Stimulated activated CD8-positive, alpha-beta memory T cell treated with anti-CD3 and anti-CD28 coated beads, Interleukin-12 subunit alpha, Interleukin-12 subunit beta, amount 100 ng/mL, for 4 hours (primary cell): ENCODE measurements around the gene POM121L2.

Experiments
- DNase-seq: peaks from one replicate; pipeline ENCODE4 v3.0.0-alpha.2; 2020; ENCODE audit warnings: low read depth

Gene POM121L2

DNA sequence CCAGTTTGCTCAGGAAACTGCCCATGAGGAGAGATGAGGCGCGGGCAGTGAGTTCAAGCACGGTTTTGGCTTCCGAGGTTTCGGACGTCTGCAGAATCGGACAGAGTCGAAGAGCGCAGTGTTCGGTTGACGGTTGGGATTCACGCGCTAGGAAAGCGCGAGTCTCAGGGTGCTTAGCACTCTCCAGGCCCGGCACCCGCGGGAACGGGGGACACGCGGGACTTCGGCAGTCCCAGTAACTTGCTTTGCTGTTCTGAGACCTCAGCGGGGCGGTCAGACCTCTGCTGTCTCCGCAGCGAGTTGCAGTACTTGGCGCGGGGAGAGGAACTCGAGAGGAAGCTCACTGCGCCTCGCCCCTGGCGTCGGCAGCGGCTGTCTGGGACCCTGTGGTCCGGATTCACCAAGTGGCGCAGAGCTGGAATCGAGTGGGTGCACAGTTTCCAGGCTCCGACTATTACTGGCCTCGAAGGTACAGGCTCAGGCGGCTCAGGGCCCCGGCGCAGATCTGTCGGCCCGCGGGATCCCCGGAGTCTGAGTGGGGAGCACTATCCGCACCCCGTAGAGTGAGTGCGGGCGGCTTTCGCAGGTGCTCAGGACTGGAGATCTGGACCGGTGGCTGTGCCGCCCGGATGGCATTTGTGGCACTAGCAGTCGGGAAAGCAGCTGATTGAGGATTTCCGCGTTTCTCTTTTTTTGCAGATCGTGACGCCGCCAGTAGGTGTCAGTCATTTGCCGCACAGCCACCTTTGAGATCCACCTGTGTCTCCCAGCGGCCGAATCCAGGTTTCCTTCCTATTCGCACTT lies at the start of gene POM121L2:
TSS of gene POM121L2 (minus strand) at position 128 of the 804 bp plus-strand sequence. CDS start at position 25, 103 bp downstream.
- DNase-seq: peak; percentile 23

GRCh38 chr6:27359231-27359630 lies 47.2 kb upstream of the POM121L2 start:
- no peak for DNase-seq

DNA sequence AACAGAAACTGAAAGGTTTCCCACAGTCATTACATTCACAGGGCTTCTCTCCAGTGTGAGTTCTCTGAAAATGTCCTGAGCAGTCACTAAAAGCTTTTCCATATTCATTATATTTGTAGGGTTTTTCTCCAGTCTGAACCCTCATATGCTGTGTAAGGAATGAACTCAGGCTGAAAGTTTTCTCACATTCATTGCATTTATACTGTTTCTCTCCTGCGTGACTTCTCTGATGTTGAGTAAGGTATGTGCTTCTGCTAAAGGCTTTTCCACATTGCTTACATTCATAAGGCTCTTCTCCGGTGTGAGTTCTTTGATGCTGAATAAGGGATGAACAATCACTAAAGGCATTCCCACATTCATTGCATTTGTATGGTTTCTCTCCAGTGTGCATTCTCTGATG lies 46.7 kb upstream of the POM121L2 start:
- DNase-seq: no peak

DNA sequence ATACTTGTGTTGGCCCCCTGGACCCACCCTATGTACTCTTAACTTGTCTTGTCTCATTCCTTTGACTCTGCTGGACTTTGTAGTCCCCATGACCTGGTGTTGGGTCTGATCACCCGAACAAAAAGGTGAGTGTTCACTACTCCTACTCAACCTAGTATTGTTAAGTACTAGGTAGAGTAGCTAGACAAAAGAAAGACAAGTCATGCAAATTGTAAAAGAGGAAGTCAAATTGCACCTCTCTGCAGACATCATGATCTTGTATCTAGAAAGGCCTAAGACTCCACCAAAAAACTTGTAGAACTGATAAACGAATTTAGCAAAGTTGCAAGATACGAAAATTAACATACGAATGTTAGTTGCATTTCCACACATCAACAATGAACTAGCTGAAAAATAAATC lies 40.8 kb upstream of the POM121L2 start:
- no peak for DNase-seq

DNA sequence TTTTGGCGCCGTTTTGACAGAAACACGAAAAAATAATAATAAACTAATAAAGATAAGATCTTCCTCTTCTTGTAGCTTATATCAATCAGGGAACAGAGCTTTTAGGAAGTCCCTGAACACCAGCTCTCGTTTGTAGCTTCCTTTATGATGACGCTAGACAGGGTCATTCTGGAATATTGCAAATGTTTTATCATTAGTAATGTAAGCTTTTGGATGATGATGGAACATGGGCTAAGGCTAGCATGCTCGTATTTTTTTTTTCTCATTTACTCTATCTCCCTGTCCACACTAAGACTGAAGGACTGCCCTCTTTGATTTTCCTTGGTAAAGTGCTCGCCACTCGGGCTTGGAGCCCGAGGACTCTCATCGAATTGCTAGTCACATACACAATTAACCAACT lies 22.1 kb upstream of the POM121L2 start:
- no peak for DNase-seq

- no peak for DNase-seq
Measured at GRCh38 chr6:27333642-27334040, 21.6 kb upstream of the POM121L2 start.

- peak; percentile 4 for DNase-seq
Measured at GRCh38 chr6:27332692-27333641, 20.9 kb upstream of the POM121L2 start.

GRCh38 chr6:27327023-27327738 lies 15.1 kb upstream of the POM121L2 start:
- no peak for DNase-seq

DNA sequence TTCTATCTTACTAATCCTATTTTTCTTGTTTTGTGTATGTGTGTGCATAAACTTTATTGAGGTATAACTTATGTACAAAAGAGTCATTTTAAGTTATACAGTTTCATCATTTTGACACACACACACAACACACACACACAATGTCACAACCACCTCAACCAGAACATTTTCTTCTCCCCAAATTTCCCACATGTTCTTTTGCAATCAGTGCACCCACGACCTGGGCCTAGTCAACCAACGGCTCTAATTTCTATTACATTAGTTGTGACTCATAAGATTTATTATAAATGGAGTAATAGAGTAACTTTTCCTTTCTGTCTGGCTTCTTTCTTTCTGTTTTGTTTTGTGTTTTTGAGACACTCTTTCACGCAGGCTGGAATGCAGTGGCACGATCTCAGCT lies 9.8 kb upstream of the POM121L2 start:
- no peak for DNase-seq

DNA sequence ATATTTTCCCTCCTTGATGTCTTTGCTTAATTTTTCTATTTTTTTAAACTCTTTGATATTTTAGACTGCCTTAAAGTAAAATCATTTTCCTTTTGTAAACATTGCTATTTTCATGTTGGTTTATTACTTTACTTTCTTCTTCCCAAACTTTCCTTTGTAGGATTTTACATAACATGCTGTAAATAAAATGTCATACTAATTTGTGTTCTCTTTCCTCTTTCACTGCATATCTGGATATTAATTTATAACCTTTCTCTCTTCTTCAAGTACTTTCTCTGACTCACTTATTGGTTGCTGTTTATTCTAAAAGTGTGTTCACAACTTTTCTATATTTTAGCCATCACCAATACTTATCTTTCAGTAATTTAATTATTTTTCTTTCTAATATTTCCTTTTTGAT lies 9.3 kb upstream of the POM121L2 start:
- no peak for DNase-seq

DNA sequence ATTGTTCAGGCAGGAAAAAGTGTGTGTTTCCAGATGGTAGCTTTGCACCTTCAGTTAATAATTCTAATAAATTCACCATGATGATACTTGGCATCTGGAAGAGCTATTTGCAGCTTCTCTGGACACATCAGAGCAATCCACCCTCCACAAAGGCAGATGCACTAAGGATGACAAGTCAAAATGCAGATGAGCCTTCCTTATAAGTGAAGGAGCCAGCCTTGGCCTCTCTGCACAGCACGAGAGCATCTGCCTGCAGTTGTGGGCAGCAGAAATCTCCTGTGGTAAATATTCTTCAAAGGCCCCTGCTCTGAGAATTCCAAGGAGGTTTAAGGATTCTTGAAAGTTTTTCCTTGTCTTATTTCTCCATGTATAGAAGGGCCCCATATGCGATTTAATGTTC lies 6.9 kb upstream of the POM121L2 start:
- DNase-seq: no peak

DNA sequence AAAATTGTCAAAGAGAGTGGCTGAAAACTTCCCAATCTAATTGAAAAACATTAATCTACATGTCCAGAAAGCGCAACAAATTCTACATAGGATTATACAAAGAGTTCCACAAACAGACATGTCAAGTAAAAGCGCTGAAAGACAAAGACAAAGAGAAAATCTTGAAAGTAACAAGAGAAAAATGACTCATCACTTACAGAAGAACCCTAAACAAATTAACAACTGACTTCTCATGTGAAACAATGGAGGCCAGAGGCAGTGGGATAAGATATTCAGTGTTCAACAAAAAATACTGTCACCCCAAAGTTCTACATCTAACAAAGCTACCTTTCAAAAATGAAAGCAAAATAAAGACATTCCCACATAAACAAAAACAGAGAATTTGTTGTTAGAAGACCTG lies 2.0 kb upstream of the POM121L2 start:
- no peak for DNase-seq

- no peak for DNase-seq
Measured at GRCh38 chr6:27312950-27313271, 838 bp upstream of the POM121L2 start.

DNA sequence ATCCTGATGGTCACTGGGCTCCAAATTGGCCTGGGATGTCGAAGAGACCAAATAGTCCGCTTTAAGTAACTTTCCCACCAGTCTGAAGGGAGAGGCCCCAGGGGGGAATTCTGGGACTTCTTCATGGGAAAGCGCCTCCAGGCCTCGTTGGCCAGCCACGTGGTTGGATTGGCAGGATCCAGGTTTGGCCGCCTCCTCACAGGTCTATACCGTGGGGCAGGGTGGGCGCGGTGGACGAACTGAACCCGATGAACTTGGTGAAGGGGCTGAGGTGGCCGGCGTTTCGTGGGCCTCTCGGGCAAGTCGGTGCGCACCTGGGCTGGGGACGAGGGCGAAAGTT lies 297 bp downstream of the POM121L2 start:
- DNase-seq: no peak

GRCh38 chr6:27303613-27304272 lies 8.3 kb downstream of the POM121L2 start:
- DNase-seq: no peak

DNA sequence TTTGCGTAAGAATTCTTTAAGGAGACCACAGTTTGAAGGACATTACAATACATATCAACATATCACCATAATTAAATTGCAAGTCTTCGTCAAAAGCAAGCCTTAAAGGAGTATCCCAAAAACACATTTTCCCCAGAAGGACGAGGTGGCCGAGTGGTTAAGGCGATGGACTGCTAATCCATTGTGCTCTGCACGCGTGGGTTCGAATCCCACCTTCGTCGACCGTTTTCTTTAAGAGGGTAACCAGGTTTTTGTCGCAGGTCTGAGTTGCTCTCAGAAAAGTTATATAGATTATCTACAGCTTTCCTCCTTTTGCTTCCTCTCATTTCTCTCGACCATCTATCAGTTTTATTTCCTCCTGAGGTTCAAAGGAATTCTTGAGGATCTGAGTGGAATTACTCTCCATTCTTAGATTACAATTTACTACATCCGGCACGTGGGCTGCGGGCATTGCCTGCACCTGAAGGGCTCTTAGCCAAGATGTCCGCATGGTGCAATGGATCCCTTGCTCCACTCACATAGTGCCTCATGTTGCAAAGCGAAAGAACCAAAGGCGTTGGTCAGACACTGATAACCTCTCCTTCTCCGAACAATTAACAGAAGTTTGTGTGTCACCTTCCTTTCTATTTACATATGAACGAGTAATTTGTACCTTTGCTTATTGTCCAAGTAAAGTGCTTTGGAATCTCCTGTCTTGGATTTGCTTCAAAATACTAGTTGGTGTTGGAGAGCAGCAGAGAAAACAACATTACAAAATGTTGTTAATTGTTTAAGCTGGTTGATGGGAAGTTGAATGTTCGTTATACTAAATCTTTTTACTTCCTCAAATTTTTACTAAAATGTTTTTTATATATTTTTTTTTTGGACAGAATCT lies 14.0 kb downstream of the POM121L2 start:
- DNase-seq: no peak

DNA sequence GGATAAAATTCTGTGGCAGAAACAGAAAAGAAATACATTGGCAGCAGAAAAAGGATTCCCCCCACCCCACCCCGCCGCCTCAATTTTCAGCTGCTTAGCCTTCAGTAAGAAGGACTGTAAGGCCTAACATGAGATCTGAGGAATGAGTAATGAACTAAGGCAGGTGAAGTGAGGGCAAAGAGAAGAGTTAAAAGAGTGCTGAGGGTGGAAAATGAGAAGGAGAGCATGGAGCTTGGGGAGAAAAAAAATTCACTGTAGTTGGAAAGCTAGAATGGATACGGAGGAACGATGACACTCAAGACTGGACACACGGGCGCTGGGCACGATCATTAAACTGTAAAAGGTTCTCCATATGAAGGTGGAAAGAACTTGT lies 14.6 kb downstream of the POM121L2 start:
- no peak for DNase-seq

- no peak for DNase-seq
Measured at GRCh38 chr6:27296106-27296783, 15.8 kb downstream of the POM121L2 start.

DNA sequence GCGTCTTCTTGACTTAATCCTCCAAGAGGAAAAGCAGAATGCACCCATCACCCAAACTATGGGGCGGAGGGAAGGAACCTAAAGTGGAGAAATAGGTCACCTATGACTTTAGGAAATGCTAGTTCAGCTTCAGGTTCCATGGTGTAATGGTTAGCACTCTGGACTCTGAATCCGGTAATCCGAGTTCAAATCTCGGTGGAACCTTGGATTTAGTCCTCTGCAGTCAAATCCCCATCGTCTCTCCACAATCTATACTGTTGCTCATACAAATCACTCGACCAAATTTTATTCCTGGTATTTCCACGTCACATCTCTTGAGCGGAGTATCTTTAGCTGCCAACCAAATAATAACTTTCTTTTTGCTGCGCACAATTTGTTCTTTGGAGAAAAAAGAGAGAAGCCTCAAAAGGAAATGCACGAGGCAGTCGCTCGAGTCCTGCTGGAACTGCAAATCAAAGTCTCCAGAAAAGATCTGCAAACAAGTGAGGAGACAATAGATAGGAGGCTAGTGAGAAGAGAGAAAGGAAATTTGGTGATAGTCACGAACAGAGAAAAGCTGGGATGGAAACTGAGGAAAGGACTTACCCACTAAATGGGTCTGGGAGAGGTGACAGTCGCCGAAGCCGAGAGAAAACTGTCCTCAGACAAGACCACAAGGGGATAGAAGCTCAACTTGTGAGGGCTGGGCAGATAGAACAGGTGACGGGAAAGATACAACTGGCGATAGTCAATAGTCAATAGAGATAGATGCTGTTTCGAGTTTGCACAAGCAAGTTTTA lies 16.6 kb downstream of the POM121L2 start:
- DNase-seq: no peak

DNA sequence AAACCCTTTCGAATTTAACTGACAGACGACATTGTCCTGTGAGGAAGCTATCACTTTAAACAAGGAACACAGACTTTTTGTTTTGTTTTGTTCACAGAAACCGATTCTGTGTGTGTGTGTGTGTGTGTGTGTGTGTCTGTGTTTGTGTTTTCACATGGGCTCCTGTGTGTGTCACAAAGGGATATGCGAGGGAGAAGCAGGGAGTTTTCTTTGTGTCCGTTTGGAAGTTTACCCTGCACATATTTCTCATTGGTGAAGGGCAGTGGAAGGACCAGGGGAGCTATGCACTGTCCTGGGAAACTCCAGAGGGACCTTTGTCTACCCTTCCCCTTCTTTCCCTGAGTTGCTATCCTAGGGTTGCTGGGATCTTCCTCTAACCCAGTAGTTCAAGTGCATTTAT lies 17.7 kb downstream of the POM121L2 start:
- DNase-seq: no peak
